BJ (cell line): ENCODE measurements around the gene CWF19L1. TPM values are rescaled to one million over a fixed set of nuclear protein-coding genes. Genes with fewer than 3 reads are reported as not detected.

Experiments
- CTCF ChIA-PET: fragments of 350-600 bp; formaldehyde crosslinking; extraction: SDS; loops from one replicate; lab custom pipeline; 2021; ENCODE audit warnings: antibody characterized with exemption, inconsistent platforms; lab: Yijun Ruan, JAX
- POLR2A ChIA-PET: fragments of 300-600 bp; sonication (Branson Sonifier 250); formaldehyde crosslinking; extraction: SDS; loops from one replicate; lab custom pipeline; 2021; ENCODE audit warnings: antibody characterized with exemption; lab: Charles Lee
- DNase-seq: peaks from one replicate; pipeline ENCODE4 v3.0.0-alpha.2; 2011; ENCODE audit warnings: low read depth
- H3K27me3 ChIP-seq: 2 replicates; pipeline ENCODE4 v1.6.0; 2011; ENCODE audit warnings: low read length; ENCODE audit not compliant: control insufficient read depth, insufficient read depth
- H3K36me3 ChIP-seq: 2 replicates; pipeline ENCODE4 v1.5.1; 2011; ENCODE audit warnings: low read length; ENCODE audit not compliant: control insufficient read depth, insufficient read depth
- H3K4me3 ChIP-seq: 2 replicates; pipeline ENCODE4 v1.5.1; 2011; ENCODE audit warnings: low read depth, mild to moderate bottlenecking, control low read depth, low read length
- CTCF ChIP-seq: IDR thresholded peaks from 2 replicates; pipeline ENCODE4 v1.5.1; 2011; ENCODE audit warnings: low read depth, mild to moderate bottlenecking, control low read depth, inconsistent platforms, low read length, moderate library complexity; ENCODE audit not compliant: insufficient read depth
- polyA plus RNA-seq: library from polyadenylated mRNA; depleted of rRNA; stranded (reverse); fragments of >200 nt; gene quantifications from 2 replicates; pipeline ENCODE4 v1.2.3, GENCODE V29; 2011

The CWF19L1 gene
- polyA plus RNA-seq, 1 experiment: 14.9 TPM

- POLR2A ChIA-PET: no interaction called here
- no peak for TF ChIP-seq CTCF
- CTCF ChIA-PET: interaction anchor here (1.0 kb wide), 1 partner anchor 204 kb away, joined by 3 read pairs; no protein-coding TSS in a partner anchor
- peaks cover 2% of the 10 kb centered on the region for H3K36me3 ChIP-seq
- DNase-seq: no peak
- H3K27me3 ChIP-seq: no peaks in the 10 kb centered on the region
- peak overlapping the region; percentile 80 for H3K4me3 ChIP-seq
Observed at GRCh38 chr10:100229819-100230422, 37.5 kb downstream of the CWF19L1 start.

- CTCF ChIA-PET: interaction anchor here (0.6 kb wide), 1 partner anchor 390 kb away, joined by 3 read pairs; no protein-coding TSS in a partner anchor
- Histone ChIP-seq H3K4me3 (no peak overlapping the region), H3K36me3 (peaks cover 3% of the 10 kb centered on the region), H3K27me3 (no peaks in the 10 kb centered on the region)
- POLR2A ChIA-PET: no interaction called here
- no peak for DNase-seq
- TF ChIP-seq CTCF: no peak
Observed at GRCh38 chr10:100223879-100224278, 43.6 kb downstream of the CWF19L1 start.

- Histone ChIP-seq H3K4me3 (no peak overlapping the region), H3K36me3 (peaks cover 4% of the 10 kb centered on the region), H3K27me3 (no peaks in the 10 kb centered on the region)
- CTCF ChIA-PET: no interaction called here
- POLR2A ChIA-PET: no interaction called here
- TF ChIP-seq CTCF: no peak
- no peak for DNase-seq
Observed at GRCh38 chr10:100222529-100222928, 44.9 kb downstream of the CWF19L1 start.

GRCh38 chr10:100216006-100216405, 51.4 kb downstream of the CWF19L1 start:
- Histone ChIP-seq H3K4me3 (no peak overlapping the region), H3K27me3 (no peaks in the 10 kb centered on the region), H3K36me3 (peaks cover 5% of the 10 kb centered on the region)
- CTCF ChIA-PET: interaction anchor here (1.6 kb wide), 1 partner anchor 24 kb away, joined by 3 read pairs; no protein-coding TSS in a partner anchor
- DNase-seq: no peak
- no peak for TF ChIP-seq CTCF
- POLR2A ChIA-PET: no interaction called here

GRCh38 chr10:100209303-100209702, 58.1 kb downstream of the CWF19L1 start:
- POLR2A ChIA-PET: no interaction called here
- TF ChIP-seq CTCF: no peak
- H3K36me3 ChIP-seq: peaks cover 3% of the 10 kb centered on the region
- H3K4me3 ChIP-seq: no peak overlapping the region
- DNase-seq: no peak
- CTCF ChIA-PET: no interaction called here
- H3K27me3 ChIP-seq: no peaks in the 10 kb centered on the region
